K562 (cell line): ENCODE measurements around the gene MYOM1. TPM values are rescaled to one million over a fixed set of nuclear protein-coding genes. Genes with fewer than 3 reads are reported as not detected.

ENCODE experiments used
- CREBBP ChIP-seq: IDR thresholded peaks from one replicate; pipeline ENCODE4 v1.6.1; 2012; ENCODE audit warnings: low read depth, mild to moderate bottlenecking, control low read depth, inconsistent platforms, low read length
- DACH1 ChIP-seq: fragments of 450-650 bp; IDR thresholded peaks from 2 replicates; pipeline ENCODE4 v1.6.1; 2018; ENCODE audit not compliant: partially characterized antibody
- ERF ChIP-seq: fragments of 450-650 bp; formaldehyde crosslinking; IDR thresholded peaks from 2 replicates; pipeline ENCODE4 v1.4.0; 2020; ENCODE audit warnings: mild to moderate bottlenecking, mixed read lengths
- ETV5 ChIP-seq: sonication (generic); formaldehyde crosslinking; IDR thresholded peaks from 2 replicates; pipeline ENCODE4 v1.4.0; 2020; ENCODE audit warnings: low read depth, mild to moderate bottlenecking, missing genetic modification reagents
- JUNB ChIP-seq: fragments of 450-650 bp; formaldehyde crosslinking; conservative IDR thresholded peaks from 2 replicates; pipeline ENCODE4 v1.4.0; 2020; ENCODE audit warnings: mild to moderate bottlenecking
- MEF2A ChIP-seq: IDR thresholded peaks from 2 replicates; pipeline ENCODE4 v1.6.1; 2011; ENCODE audit warnings: low read depth, mild to moderate bottlenecking, low read length, moderate library complexity; ENCODE audit not compliant: control insufficient read depth
- MYC ChIP-seq, 2 experiments: fragments of 250-450 bp in 1 of 2; sonication (Bioruptor Pico) in 1 of 2; IDR thresholded peaks; 2 replicates each; pipeline versions ENCODE4 v1.5.1 to v1.6.1; 2012 to 2021; ENCODE audit warnings: low read depth in 2 of 2, borderline replicate concordance in 1 of 2, improper control_type of control experiment in 1 of 2, low read length in 1 of 2, mild to moderate bottlenecking in 1 of 2, moderate library complexity in 1 of 2
- PHB ChIP-seq: fragments of 250-450 bp; sonication (Bioruptor Pico); IDR thresholded peaks from 2 replicates; pipeline ENCODE4 v1.5.0; 2021
- RBM14 ChIP-seq: fragments of 200-400 bp; formaldehyde crosslinking; IDR thresholded peaks from 2 replicates; pipeline ENCODE4 v1.6.1; 2018; ENCODE audit warnings: low read depth, mild to moderate bottlenecking, low read length, moderate library complexity, borderline replicate concordance; ENCODE audit not compliant: insufficient read depth
- SETDB1 ChIP-seq: IDR thresholded peaks from one replicate; pipeline ENCODE4 v1.6.1; 2012; ENCODE audit warnings: low read length, control low read depth, inconsistent platforms
- SMARCC2 ChIP-seq: fragments of 450-650 bp; IDR thresholded peaks from 2 replicates; pipeline ENCODE4 v1.6.1; 2017; ENCODE audit warnings: antibody characterized with exemption, moderate library complexity, mild to moderate bottlenecking, low read depth
- TAF7 ChIP-seq: fragments of 450-650 bp; IDR thresholded peaks from 2 replicates; pipeline ENCODE4 v1.6.1; 2016; ENCODE audit warnings: missing genetic modification characterization, missing compliant biosample characterization
- TFAP4 ChIP-seq: sonication (generic); formaldehyde crosslinking; IDR thresholded peaks from 2 replicates; pipeline ENCODE4 v1.8.0; 2022; ENCODE audit warnings: missing genetic modification reagents, mild to moderate bottlenecking, moderate library complexity, borderline replicate concordance
- THRB ChIP-seq: fragments of 450-650 bp; formaldehyde crosslinking; conservative IDR thresholded peaks from 2 replicates; pipeline ENCODE4 v1.4.0; 2022; ENCODE audit warnings: mild to moderate bottlenecking, missing genetic modification characterization
- USF2 ChIP-seq: sonication (generic); formaldehyde crosslinking; IDR thresholded peaks from 2 replicates; pipeline ENCODE4 v1.5.0; 2020; ENCODE audit warnings: missing genetic modification reagents
- XRCC4 ChIP-seq: IDR thresholded peaks from one replicate; pipeline ENCODE4 v1.6.1; 2011; ENCODE audit not compliant: insufficient read depth, insufficient read length; ENCODE audit errors: extremely low read depth
- XRCC5 ChIP-seq: fragments of 200-400 bp; formaldehyde crosslinking; IDR thresholded peaks from 2 replicates; pipeline ENCODE4 v1.6.1; 2017; ENCODE audit warnings: low read depth, mild to moderate bottlenecking, low read length
- ZBED1 ChIP-seq: IDR thresholded peaks from 2 replicates; pipeline ENCODE4 v1.6.1; 2014
- ZNF134 ChIP-seq: fragments of 250-450 bp; sonication (Bioruptor Pico); conservative IDR thresholded peaks from 2 replicates; pipeline ENCODE4 v1.4.0; 2020
- ZNF184 ChIP-seq: sonication (generic); formaldehyde crosslinking; IDR thresholded peaks from 2 replicates; pipeline ENCODE4 v1.5.0; 2020; ENCODE audit warnings: missing genetic modification reagents
- ZNF347 ChIP-seq: fragments of 450-650 bp; formaldehyde crosslinking; IDR thresholded peaks from 2 replicates; pipeline ENCODE4 v1.4.0; 2020; ENCODE audit warnings: low read depth, mild to moderate bottlenecking, moderate library complexity
- ZNF384 ChIP-seq: IDR thresholded peaks from 2 replicates; pipeline ENCODE4 v1.6.1; 2012; ENCODE audit warnings: low read depth, low read length, improper control_type of control experiment
- ZNF511 ChIP-seq: sonication (generic); formaldehyde crosslinking; IDR thresholded peaks from 2 replicates; pipeline ENCODE4 v1.8.0; 2022; ENCODE audit warnings: mild to moderate bottlenecking, missing genetic modification reagents
- ZNF561 ChIP-seq: fragments of 450-650 bp; formaldehyde crosslinking; conservative IDR thresholded peaks from 2 replicates; pipeline ENCODE4 v1.4.0; 2020; ENCODE audit warnings: mild to moderate bottlenecking, moderate library complexity
- ZNF696 ChIP-seq: fragments of 250-450 bp; sonication (Bioruptor Pico); conservative IDR thresholded peaks from 2 replicates; pipeline ENCODE4 v1.4.0; 2020; ENCODE audit warnings: mild to moderate bottlenecking, moderate library complexity
- ZZZ3 ChIP-seq: fragments of 450-650 bp; IDR thresholded peaks from 2 replicates; pipeline ENCODE4 v1.6.1; 2016; ENCODE audit warnings: antibody characterized with exemption, mild to moderate bottlenecking, moderate library complexity
- polyA plus RNA-seq, 8 experiments: library from polyadenylated mRNA; depleted of rRNA in 4 of 8; stranded (reverse) in 5 of 8; unstranded in 3 of 8; fragments of >200 nt; fragmentation: Nextera tagmentation in 2 of 8; fragmentation: Illumina TruSeq in 1 of 8; extraction: Ambion mirVana in 2 of 8; extraction: Trizol in 1 of 8; gene quantifications; 2 replicates each; pipeline versions ENCODE4 v1.2.1 to v1.2.3, GENCODE V29; 2011 to 2014; ENCODE audit warnings: inconsistent platforms in 1 of 8, missing spikeins in 1 of 8
- total RNA-seq, 7 experiments: library from RNA; depleted of rRNA in 6 of 7; stranded (reverse); fragments of >200 nt in 6 of 7; fragmentation: Illumina TruSeq in 2 of 7; extraction: Trizol in 2 of 7; gene quantifications; 2 replicates each; pipeline versions ENCODE4 v1.2.1 to v1.2.3, GENCODE V29; 2011 to 2021; ENCODE audit warnings: low replicate concordance in 1 of 7

The MYOM1 gene
- total and polyA plus RNA-seq, 9 of the 15 experiments (the other 6 are each of a cell fraction or from before 2014, with no cell fraction given): 0.01 to 0.62 (median 0.25) TPM

GRCh38 chr18:3247240-3248061, 27.7 kb upstream of the MYOM1 start, which contains the start of gene MYL12A (continued):
- TF ChIP-seq THRB (CRISPR knock-in tag) (peak; percentile 94), SETDB1 (no peak), CREBBP (no peak), ZNF384 (no peak), MYC (IDR thresholded peaks at IDR 0.05; ENCODE audit: low read depth, low read length) (peak; percentile 64), MYC (CRISPR knock-in tag; IDR thresholded peaks at IDR 0.05; ENCODE audit: borderline replicate concordance, low read depth) (no peak; the same call in 1 of the 2 replicates), ZZZ3 (no peak), XRCC4 (no peak), XRCC5 (peak; percentile 80; the same call in 1 of the 2 replicates), TFAP4 (CRISPR knock-in tag) (peak; percentile 85; the same call in 1 of the 2 replicates), ZNF561 (CRISPR knock-in tag) (no peak), ETV5 (CRISPR knock-in tag) (peak; percentile 99), RBM14 (peak; percentile 96; the same call in 1 of the 2 replicates), ZNF134 (no peak; the same call in 1 of the 2 replicates), ZNF511 (CRISPR knock-in tag) (peak; percentile 86), SMARCC2 (peak; percentile 31; the same call in 1 of the 2 replicates), ZNF184 (CRISPR knock-in tag) (no peak), JUNB (CRISPR knock-in tag) (0 out of 2 replicates have a peak, but pooled peaks have one; percentile 5), ZNF696 (CRISPR knock-in tag) (no peak), TAF7 (peak; percentile 93), ERF (CRISPR knock-in tag) (no peak; the same call in 1 of the 2 replicates), USF2 (CRISPR knock-in tag) (no peak), ZNF347 (peak; percentile 28; the same call in 1 of the 2 replicates), PHB (CRISPR knock-in tag) (peak; percentile 41; the same call in 1 of the 2 replicates), ZBED1 (no peak), DACH1 (no peak), MEF2A (no peak)
